Vagina (tissue), 2 donors: ENCODE measurements around the gene PAPPA. TPM values are rescaled to one million over a fixed set of nuclear protein-coding genes. Genes with fewer than 3 reads are reported as not detected.

Source experiments
- DNase-seq, 2 donors: peaks; one replicate each; pipeline ENCODE4 v3.0.0-alpha.2; 2017; ENCODE audit errors: extremely low spot score in 2 of 2
- H3K27ac ChIP-seq: fragments of 200-600 bp; sonication (generic); one replicate; pipeline ENCODE4 v1.5.1; 2019
- H3K27me3 ChIP-seq: fragments of 200-600 bp; sonication (generic); one replicate; pipeline ENCODE4 v1.5.1; 2019
- H3K36me3 ChIP-seq, 2 donors: fragments of 200-600 bp; sonication (generic); one replicate each; pipeline ENCODE4 v1.5.1; 2017 to 2019
- H3K4me1 ChIP-seq: fragments of 200-600 bp; sonication (generic); one replicate; pipeline ENCODE4 v1.5.1; 2019
- H3K4me3 ChIP-seq, 2 donors: fragments of 200-600 bp; sonication (generic); 1 replicate in 1 of 2; 2 replicates in 1 of 2; pipeline ENCODE4 v1.5.1; 2016 to 2019
- H3K9me3 ChIP-seq: fragments of 200-600 bp; sonication (generic); one replicate; pipeline ENCODE4 v1.5.1; 2019
- CTCF ChIP-seq, 3 experiments: fragments of 450-650 bp in 2 of 3; fragments of 200-600 bp in 1 of 3; sonication (generic) in 1 of 3; IDR thresholded peaks; one replicate each; pipeline ENCODE4 v1.5.1; 2017 to 2019; ENCODE audit warnings: antibody characterized with exemption in 3 of 3, mild to moderate bottlenecking in 2 of 3, moderate library complexity in 2 of 3
- POLR2A ChIP-seq, 2 donors: fragments of 450-650 bp; IDR thresholded peaks; one replicate each; pipeline ENCODE4 v1.6.1; 2017; ENCODE audit warnings: antibody characterized with exemption in 2 of 2, mild to moderate bottlenecking in 2 of 2, moderate library complexity in 2 of 2
- POLR2AphosphoS5 ChIP-seq, 2 donors: sonication (generic); formaldehyde crosslinking; IDR thresholded peaks; one replicate each; pipeline ENCODE4 v1.9.0; 2017; ENCODE audit warnings: antibody characterized with exemption in 2 of 2, mild to moderate bottlenecking in 2 of 2, low read depth in 1 of 2; ENCODE audit not compliant: insufficient read depth in 1 of 2
- intact Hi-C: fragments of 100-400 bp; cut with DNase I; formaldehyde crosslinking; loops from one replicate; pipeline ENCODE4 v1.15.1; 2023
- total RNA-seq: library from RNA; depleted of rRNA; stranded (reverse); fragments of >200 nt; gene quantifications from one replicate; pipeline ENCODE4 v1.2.3, GENCODE V29; 2016

The PAPPA gene
- total RNA-seq, 1 donor from 2014 or later = 4.4 TPM

- Histone ChIP-seq H3K27me3 (no peaks in the 10 kb centered on the region), H3K4me1 (no peaks in the 10 kb centered on the region), H3K36me3 (no peaks in the 10 kb centered on the region), H3K4me3 (no peak overlapping the region), H3K9me3 (no peaks in the 10 kb centered on the region), H3K27ac (no peak overlapping the region)
- intact Hi-C loops = no loop called here
- no peak for DNase-seq
- TF ChIP-seq CTCF (IDR thresholded peaks at IDR 0.05) (no peak), POLR2AphosphoS5 (IDR thresholded peaks at IDR 0.05; ENCODE audit: insufficient read depth in 1 of 2, low read depth in 1 of 2) (no peak), POLR2A (IDR thresholded peaks at IDR 0.05) (no peak)
These were observed 16.6 kb upstream of the PAPPA start for GRCh38 chr9:116137010-116137409.

- H3K27ac ChIP-seq = no peak overlapping the region
- H3K4me1 ChIP-seq = no peaks in the 10 kb centered on the region
- H3K36me3 ChIP-seq = no peaks in the 10 kb centered on the region
- TF ChIP-seq POLR2AphosphoS5 (IDR thresholded peaks at IDR 0.05; ENCODE audit: insufficient read depth in 1 of 2, low read depth in 1 of 2) = no peak
- no peak for TF ChIP-seq CTCF (IDR thresholded peaks at IDR 0.05)
- no peak for TF ChIP-seq POLR2A (IDR thresholded peaks at IDR 0.05)
- intact Hi-C loops = no loop called here
- H3K9me3 ChIP-seq = no peaks in the 10 kb centered on the region
- H3K4me3 ChIP-seq = no peak overlapping the region
- no peaks in the 10 kb centered on the region for H3K27me3 ChIP-seq
- no peak for DNase-seq
These were observed 16.0 kb upstream of the PAPPA start for GRCh38 chr9:116137581-116137980.

- no peak overlapping the region for H3K4me3 ChIP-seq
- H3K27me3 ChIP-seq = no peaks in the 10 kb centered on the region
- no peak for DNase-seq
- TF ChIP-seq POLR2A (IDR thresholded peaks at IDR 0.05) = no peak
- TF ChIP-seq CTCF (IDR thresholded peaks at IDR 0.05) = no peak
- TF ChIP-seq POLR2AphosphoS5 (IDR thresholded peaks at IDR 0.05; ENCODE audit: insufficient read depth in 1 of 2, low read depth in 1 of 2) = no peak
- no peaks in the 10 kb centered on the region for H3K36me3 ChIP-seq
- H3K27ac ChIP-seq = no peak overlapping the region
- intact Hi-C loops = no loop called here
- no peaks in the 10 kb centered on the region for H3K9me3 ChIP-seq
- no peaks in the 10 kb centered on the region for H3K4me1 ChIP-seq
These were observed 11.6 kb upstream of the PAPPA start for GRCh38 chr9:116141864-116142561.

GRCh38 chr9:116142706-116143492, 10.7 kb upstream of the PAPPA start:
- Histone ChIP-seq H3K36me3 (no peaks in the 10 kb centered on the region), H3K27ac (no peak overlapping the region), H3K4me3 (no peak overlapping the region), H3K27me3 (no peaks in the 10 kb centered on the region), H3K4me1 (no peaks in the 10 kb centered on the region), H3K9me3 (no peaks in the 10 kb centered on the region)
- intact Hi-C loops = no loop called here
- no peak for TF ChIP-seq CTCF (IDR thresholded peaks at IDR 0.05)
- no peak for TF ChIP-seq POLR2AphosphoS5 (IDR thresholded peaks at IDR 0.05; ENCODE audit: insufficient read depth in 1 of 2, low read depth in 1 of 2)
- TF ChIP-seq POLR2A (IDR thresholded peaks at IDR 0.05) = no peak
- DNase-seq = no peak

GRCh38 chr9:116144038-116144437, 9.6 kb upstream of the PAPPA start:
- TF ChIP-seq CTCF (IDR thresholded peaks at IDR 0.05) = no peak
- TF ChIP-seq POLR2A (IDR thresholded peaks at IDR 0.05) = no peak
- TF ChIP-seq POLR2AphosphoS5 (IDR thresholded peaks at IDR 0.05; ENCODE audit: insufficient read depth in 1 of 2, low read depth in 1 of 2) = no peak
- H3K9me3 ChIP-seq = no peaks in the 10 kb centered on the region
- intact Hi-C loops = no loop called here
- no peaks in the 10 kb centered on the region for H3K36me3 ChIP-seq
- no peak overlapping the region for H3K4me3 ChIP-seq
- DNase-seq = no peak
- no peak overlapping the region for H3K27ac ChIP-seq
- no peaks in the 10 kb centered on the region for H3K27me3 ChIP-seq
- H3K4me1 ChIP-seq = no peaks in the 10 kb centered on the region
